WTC11 (cell line): Measurements from ENCODE around the gene CTIF. TPM values are rescaled to one million over a fixed set of nuclear protein-coding genes. Genes with fewer than 3 reads are reported as not detected.

Source experiments
- ATAC-seq: fragments of 200-7000 bp; cut with Tn5 transposase; 2 replicates; pipeline ENCODE4 v1.10.0; 2021; ENCODE audit warnings: mild to moderate bottlenecking, moderate library complexity
- CTCF ChIA-PET: fragments of 300-600 bp; sonication (Branson Sonifier 250); formaldehyde crosslinking; loops from one replicate; lab custom pipeline; 2021; ENCODE audit warnings: antibody characterized with exemption; lab: Charles Lee
- POLR2A ChIA-PET: fragments of 350-600 bp; sonication (Branson Sonifier 250); formaldehyde crosslinking; loops from one replicate; lab custom pipeline; 2021; ENCODE audit warnings: antibody characterized with exemption; lab: Charles Lee
- DNase-seq: peaks from one replicate; pipeline ENCODE4 v3.0.0; 2021; ENCODE audit warnings: low spot score
- H3K27ac Mint-ChIP-seq: 2 replicates; pipeline ENCODE4 v1.8.0; 2021; ENCODE audit warnings: mixed read lengths
- H3K27me3 Mint-ChIP-seq: 2 replicates; pipeline ENCODE4 v1.8.0; 2021; ENCODE audit warnings: low read depth, mild to moderate bottlenecking, moderate library complexity, mixed read lengths
- H3K36me3 Mint-ChIP-seq: 2 replicates; pipeline ENCODE4 v1.8.0; 2021; ENCODE audit warnings: mixed read lengths
- H3K4me1 Mint-ChIP-seq: 2 replicates; pipeline ENCODE4 v1.8.0; 2022; ENCODE audit warnings: mixed read lengths
- H3K4me3 Mint-ChIP-seq: 2 replicates; pipeline ENCODE4 v1.8.0; 2021; ENCODE audit warnings: mild to moderate bottlenecking, moderate library complexity, mixed read lengths
- H3K9me3 Mint-ChIP-seq: 2 replicates; pipeline ENCODE4 v1.8.0; 2021; ENCODE audit warnings: mixed read lengths
- CREB1 ChIP-seq: sonication (generic); formaldehyde crosslinking; IDR thresholded peaks from 2 replicates; pipeline ENCODE4 v1.8.0; 2023; ENCODE audit warnings: mild to moderate bottlenecking, missing genetic modification reagents
- GRHL2 ChIP-seq: fragments of 250-450 bp; sonication (Bioruptor Pico); IDR thresholded peaks from 2 replicates; pipeline ENCODE4 v1.8.0; 2022; ENCODE audit warnings: mild to moderate bottlenecking, moderate library complexity; ENCODE audit not compliant: insufficient replicate concordance, severe bottlenecking
- HMGA2 ChIP-seq: fragments of 250-450 bp; sonication (Bioruptor Pico); IDR thresholded peaks from 2 replicates; pipeline ENCODE4 v1.4.0; 2021; ENCODE audit warnings: mild to moderate bottlenecking, moderate library complexity
- JUN ChIP-seq: sonication (generic); formaldehyde crosslinking; IDR thresholded peaks from 2 replicates; pipeline ENCODE4 v1.8.0; 2023; ENCODE audit warnings: mild to moderate bottlenecking, missing genetic modification reagents
- KAT7 ChIP-seq: sonication (generic); formaldehyde crosslinking; IDR thresholded peaks from 2 replicates; pipeline ENCODE4 v1.8.1; 2023; ENCODE audit warnings: missing genetic modification reagents, mild to moderate bottlenecking, borderline replicate concordance
- NR1H2 ChIP-seq: sonication (generic); formaldehyde crosslinking; IDR thresholded peaks from 2 replicates; pipeline ENCODE4 v1.9.0; 2021; ENCODE audit warnings: mild to moderate bottlenecking, moderate library complexity, missing genetic modification reagents
- NR3C1 ChIP-seq: sonication (generic); formaldehyde crosslinking; conservative IDR thresholded peaks from 2 replicates; pipeline ENCODE4 v1.8.1; 2023; ENCODE audit warnings: low read depth, mild to moderate bottlenecking, missing genetic modification reagents
- PRDM15 ChIP-seq: sonication (generic); formaldehyde crosslinking; IDR thresholded peaks from 2 replicates; pipeline ENCODE4 v1.8.0; 2022; ENCODE audit warnings: missing genetic modification reagents
- SMAD3 ChIP-seq: sonication (generic); formaldehyde crosslinking; IDR thresholded peaks from 2 replicates; pipeline ENCODE4 v1.8.0; 2022; ENCODE audit warnings: missing genetic modification reagents, mild to moderate bottlenecking, borderline replicate concordance
- ZNF219 ChIP-seq: sonication (generic); formaldehyde crosslinking; IDR thresholded peaks from 2 replicates; pipeline ENCODE4 v1.8.0; 2023; ENCODE audit warnings: missing genetic modification reagents, mild to moderate bottlenecking, borderline replicate concordance
- ZNF425 ChIP-seq: fragments of 250-450 bp; sonication (Bioruptor Pico); conservative IDR thresholded peaks from 2 replicates; pipeline ENCODE4 v1.9.0; 2021; ENCODE audit warnings: mild to moderate bottlenecking
- ZNF671 ChIP-seq: fragments of 250-450 bp; sonication (Bioruptor Pico); IDR thresholded peaks from 2 replicates; pipeline ENCODE4 v1.8.0; 2021; ENCODE audit warnings: mild to moderate bottlenecking
- total RNA-seq: library from RNA; stranded (reverse); gene quantifications from 3 replicates; pipeline ENCODE4 v1.2.3, GENCODE V29; 2021
- TF ChIP-seq, protein P1 (sequence below): sonication (generic); formaldehyde crosslinking; IDR thresholded peaks from 2 replicates; pipeline ENCODE4 v1.8.1; 2023; ENCODE audit warnings: mild to moderate bottlenecking, moderate library complexity, missing genetic modification reagents
- TF ChIP-seq, protein P2 (sequence below): sonication (generic); formaldehyde crosslinking; IDR thresholded peaks from 2 replicates; pipeline ENCODE4 v1.8.1; 2022; ENCODE audit warnings: low read depth, missing genetic modification reagents, borderline replicate concordance
- TF ChIP-seq, protein P3 (sequence below): sonication (generic); formaldehyde crosslinking; IDR thresholded peaks from 2 replicates; pipeline ENCODE4 v1.8.1; 2022; ENCODE audit warnings: mild to moderate bottlenecking, missing genetic modification reagents, moderate library complexity, borderline replicate concordance
- TF ChIP-seq, protein P4 (sequence below): fragments of 250-450 bp; sonication (Bioruptor Pico); IDR thresholded peaks from 2 replicates; pipeline ENCODE4 v1.9.0; 2021; ENCODE audit warnings: mild to moderate bottlenecking
- TF ChIP-seq, protein P5 (sequence below): sonication (generic); formaldehyde crosslinking; IDR thresholded peaks from 2 replicates; pipeline ENCODE4 v1.8.0; 2022; ENCODE audit warnings: mild to moderate bottlenecking, missing genetic modification reagents

Gene CTIF
- total RNA-seq, 1 experiment from 2014 or later = 28.5 TPM

- no peak for DNase-seq
- peaks cover 14% of the 10 kb centered on the region for H3K36me3 Mint-ChIP-seq
- H3K27me3 Mint-ChIP-seq = no peaks in the 10 kb centered on the region
- peaks cover 13% of the 10 kb centered on the region for H3K9me3 Mint-ChIP-seq
- H3K27ac Mint-ChIP-seq = no peak overlapping the region
- H3K4me3 Mint-ChIP-seq = no peak overlapping the region
- POLR2A ChIA-PET = no interaction called here
- TF ChIP-seq ZNF671 (CRISPR knock-in tag) = no peak
- TF ChIP-seq ZNF219 = no peak
- TF ChIP-seq, protein P1, sequence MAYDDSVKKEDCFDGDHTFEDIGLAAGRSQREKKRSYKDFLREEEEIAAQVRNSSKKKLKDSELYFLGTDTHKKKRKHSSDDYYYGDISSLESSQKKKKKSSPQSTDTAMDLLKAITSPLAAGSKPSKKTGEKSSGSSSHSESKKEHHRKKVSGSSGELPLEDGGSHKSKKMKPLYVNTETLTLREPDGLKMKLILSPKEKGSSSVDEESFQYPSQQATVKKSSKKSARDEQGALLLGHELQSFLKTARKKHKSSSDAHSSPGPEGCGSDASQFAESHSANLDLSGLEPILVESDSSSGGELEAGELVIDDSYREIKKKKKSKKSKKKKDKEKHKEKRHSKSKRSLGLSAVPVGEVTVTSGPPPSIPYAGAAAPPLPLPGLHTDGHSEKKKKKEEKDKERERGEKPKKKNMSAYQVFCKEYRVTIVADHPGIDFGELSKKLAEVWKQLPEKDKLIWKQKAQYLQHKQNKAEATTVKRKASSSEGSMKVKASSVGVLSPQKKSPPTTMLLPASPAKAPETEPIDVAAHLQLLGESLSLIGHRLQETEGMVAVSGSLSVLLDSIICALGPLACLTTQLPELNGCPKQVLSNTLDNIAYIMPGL (CRISPR knock-in tag) = no peak
- no peak for TF ChIP-seq PRDM15 (CRISPR knock-in tag)
- no peak for TF ChIP-seq GRHL2 (CRISPR knock-in tag)
- TF ChIP-seq CREB1 (CRISPR knock-in tag) = no peak
- TF ChIP-seq, protein P2, sequence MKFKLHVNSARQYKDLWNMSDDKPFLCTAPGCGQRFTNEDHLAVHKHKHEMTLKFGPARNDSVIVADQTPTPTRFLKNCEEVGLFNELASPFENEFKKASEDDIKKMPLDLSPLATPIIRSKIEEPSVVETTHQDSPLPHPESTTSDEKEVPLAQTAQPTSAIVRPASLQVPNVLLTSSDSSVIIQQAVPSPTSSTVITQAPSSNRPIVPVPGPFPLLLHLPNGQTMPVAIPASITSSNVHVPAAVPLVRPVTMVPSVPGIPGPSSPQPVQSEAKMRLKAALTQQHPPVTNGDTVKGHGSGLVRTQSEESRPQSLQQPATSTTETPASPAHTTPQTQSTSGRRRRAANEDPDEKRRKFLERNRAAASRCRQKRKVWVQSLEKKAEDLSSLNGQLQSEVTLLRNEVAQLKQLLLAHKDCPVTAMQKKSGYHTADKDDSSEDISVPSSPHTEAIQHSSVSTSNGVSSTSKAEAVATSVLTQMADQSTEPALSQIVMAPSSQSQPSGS = no peak
- TF ChIP-seq SMAD3 = no peak
- TF ChIP-seq JUN = no peak
- TF ChIP-seq, protein P3, sequence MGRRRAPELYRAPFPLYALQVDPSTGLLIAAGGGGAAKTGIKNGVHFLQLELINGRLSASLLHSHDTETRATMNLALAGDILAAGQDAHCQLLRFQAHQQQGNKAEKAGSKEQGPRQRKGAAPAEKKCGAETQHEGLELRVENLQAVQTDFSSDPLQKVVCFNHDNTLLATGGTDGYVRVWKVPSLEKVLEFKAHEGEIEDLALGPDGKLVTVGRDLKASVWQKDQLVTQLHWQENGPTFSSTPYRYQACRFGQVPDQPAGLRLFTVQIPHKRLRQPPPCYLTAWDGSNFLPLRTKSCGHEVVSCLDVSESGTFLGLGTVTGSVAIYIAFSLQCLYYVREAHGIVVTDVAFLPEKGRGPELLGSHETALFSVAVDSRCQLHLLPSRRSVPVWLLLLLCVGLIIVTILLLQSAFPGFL (CRISPR knock-in tag) = no peak
- no peak for ATAC-seq
- H3K4me1 Mint-ChIP-seq = no peaks in the 10 kb centered on the region
- CTCF ChIA-PET = interaction anchor here (0.5 kb wide), 1 partner anchor 43 kb away, joined by 3 read pairs; no protein-coding TSS in a partner anchor
Measured at GRCh38 chr18:48721312-48721711, 182.5 kb downstream of the CTIF start.

DNA sequence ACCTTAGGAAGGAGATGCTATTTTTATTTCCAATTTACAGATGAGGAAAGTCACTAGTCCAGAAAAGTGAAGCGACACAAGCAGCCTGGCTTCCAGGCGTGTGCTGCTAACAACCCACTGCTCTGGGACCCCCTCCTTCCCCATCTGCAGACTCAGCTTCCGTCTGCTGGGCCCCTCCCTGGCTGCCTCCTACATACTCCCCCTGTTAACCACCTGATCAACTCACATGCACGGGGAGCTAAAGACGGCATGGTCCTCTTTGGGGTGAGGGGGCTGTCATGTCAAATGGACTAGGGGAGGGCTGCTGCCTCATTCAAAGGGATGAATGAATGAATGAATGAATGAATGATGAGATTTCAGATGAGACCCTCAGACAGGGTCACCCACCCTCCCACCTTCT, 184.2 kb downstream of the CTIF start:
- Mint-ChIP-seq H3K9me3 (peaks cover 11% of the 10 kb centered on the region), H3K27ac (no peak overlapping the region), H3K4me3 (no peak overlapping the region), H3K27me3 (no peaks in the 10 kb centered on the region), H3K36me3 (peaks cover 13% of the 10 kb centered on the region), H3K4me1 (no peaks in the 10 kb centered on the region)
- ChIA-PET POLR2A (no interaction called here), CTCF (interaction anchor here (0.8 kb wide), 1 partner anchor 11 kb away, joined by 3 read pairs; no protein-coding TSS in a partner anchor)
- DNase-seq (no peak), ATAC-seq (no peak)
- TF ChIP-seq, protein P1 (CRISPR knock-in tag) = no peak
- TF ChIP-seq NR1H2 = no peak
- no peak for TF ChIP-seq ZNF425
- TF ChIP-seq, protein P4, sequence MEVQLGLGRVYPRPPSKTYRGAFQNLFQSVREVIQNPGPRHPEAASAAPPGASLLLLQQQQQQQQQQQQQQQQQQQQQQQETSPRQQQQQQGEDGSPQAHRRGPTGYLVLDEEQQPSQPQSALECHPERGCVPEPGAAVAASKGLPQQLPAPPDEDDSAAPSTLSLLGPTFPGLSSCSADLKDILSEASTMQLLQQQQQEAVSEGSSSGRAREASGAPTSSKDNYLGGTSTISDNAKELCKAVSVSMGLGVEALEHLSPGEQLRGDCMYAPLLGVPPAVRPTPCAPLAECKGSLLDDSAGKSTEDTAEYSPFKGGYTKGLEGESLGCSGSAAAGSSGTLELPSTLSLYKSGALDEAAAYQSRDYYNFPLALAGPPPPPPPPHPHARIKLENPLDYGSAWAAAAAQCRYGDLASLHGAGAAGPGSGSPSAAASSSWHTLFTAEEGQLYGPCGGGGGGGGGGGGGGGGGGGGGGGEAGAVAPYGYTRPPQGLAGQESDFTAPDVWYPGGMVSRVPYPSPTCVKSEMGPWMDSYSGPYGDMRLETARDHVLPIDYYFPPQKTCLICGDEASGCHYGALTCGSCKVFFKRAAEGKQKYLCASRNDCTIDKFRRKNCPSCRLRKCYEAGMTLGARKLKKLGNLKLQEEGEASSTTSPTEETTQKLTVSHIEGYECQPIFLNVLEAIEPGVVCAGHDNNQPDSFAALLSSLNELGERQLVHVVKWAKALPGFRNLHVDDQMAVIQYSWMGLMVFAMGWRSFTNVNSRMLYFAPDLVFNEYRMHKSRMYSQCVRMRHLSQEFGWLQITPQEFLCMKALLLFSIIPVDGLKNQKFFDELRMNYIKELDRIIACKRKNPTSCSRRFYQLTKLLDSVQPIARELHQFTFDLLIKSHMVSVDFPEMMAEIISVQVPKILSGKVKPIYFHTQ (CRISPR knock-in tag) = no peak
- no peak for TF ChIP-seq NR3C1 (CRISPR knock-in tag)
- no peak for TF ChIP-seq SMAD3
- TF ChIP-seq HMGA2 (CRISPR knock-in tag) = no peak
- TF ChIP-seq, protein P5, sequence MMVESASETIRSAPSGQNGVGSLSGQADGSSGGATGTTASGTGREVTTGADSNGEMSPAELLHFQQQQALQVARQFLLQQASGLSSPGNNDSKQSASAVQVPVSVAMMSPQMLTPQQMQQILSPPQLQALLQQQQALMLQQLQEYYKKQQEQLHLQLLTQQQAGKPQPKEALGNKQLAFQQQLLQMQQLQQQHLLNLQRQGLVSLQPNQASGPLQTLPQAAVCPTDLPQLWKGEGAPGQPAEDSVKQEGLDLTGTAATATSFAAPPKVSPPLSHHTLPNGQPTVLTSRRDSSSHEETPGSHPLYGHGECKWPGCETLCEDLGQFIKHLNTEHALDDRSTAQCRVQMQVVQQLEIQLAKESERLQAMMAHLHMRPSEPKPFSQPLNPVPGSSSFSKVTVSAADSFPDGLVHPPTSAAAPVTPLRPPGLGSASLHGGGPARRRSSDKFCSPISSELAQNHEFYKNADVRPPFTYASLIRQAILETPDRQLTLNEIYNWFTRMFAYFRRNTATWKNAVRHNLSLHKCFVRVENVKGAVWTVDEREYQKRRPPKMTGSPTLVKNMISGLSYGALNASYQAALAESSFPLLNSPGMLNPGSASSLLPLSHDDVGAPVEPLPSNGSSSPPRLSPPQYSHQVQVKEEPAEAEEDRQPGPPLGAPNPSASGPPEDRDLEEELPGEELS (CRISPR knock-in tag) = no peak
- TF ChIP-seq KAT7 (CRISPR knock-in tag) = no peak
